WTC11 (cell line): ENCODE data around the gene NUCB2. TPM values are rescaled to one million over a fixed set of nuclear protein-coding genes. Genes with fewer than 3 reads are reported as not detected.
A peak's percentile ranks its signal among the peaks of the same experiment; 100 is the strongest.

Experiments used
- ATAC-seq: fragments of 200-7000 bp; cut with Tn5 transposase; 2 replicates; pipeline ENCODE4 v1.10.0; 2021; ENCODE audit warnings: mild to moderate bottlenecking, moderate library complexity
- CTCF ChIA-PET: fragments of 300-600 bp; sonication (Branson Sonifier 250); formaldehyde crosslinking; loops from one replicate; lab custom pipeline; 2021; ENCODE audit warnings: antibody characterized with exemption; lab: Charles Lee
- POLR2A ChIA-PET: fragments of 350-600 bp; sonication (Branson Sonifier 250); formaldehyde crosslinking; loops from one replicate; lab custom pipeline; 2021; ENCODE audit warnings: antibody characterized with exemption; lab: Charles Lee
- DNase-seq: peaks from one replicate; pipeline ENCODE4 v3.0.0; 2021; ENCODE audit warnings: low spot score
- H3K27ac Mint-ChIP-seq: 2 replicates; pipeline ENCODE4 v1.8.0; 2021; ENCODE audit warnings: mixed read lengths
- H3K27me3 Mint-ChIP-seq: 2 replicates; pipeline ENCODE4 v1.8.0; 2021; ENCODE audit warnings: low read depth, mild to moderate bottlenecking, moderate library complexity, mixed read lengths
- H3K36me3 Mint-ChIP-seq: 2 replicates; pipeline ENCODE4 v1.8.0; 2021; ENCODE audit warnings: mixed read lengths
- H3K4me1 Mint-ChIP-seq: 2 replicates; pipeline ENCODE4 v1.8.0; 2022; ENCODE audit warnings: mixed read lengths
- H3K4me3 Mint-ChIP-seq: 2 replicates; pipeline ENCODE4 v1.8.0; 2021; ENCODE audit warnings: mild to moderate bottlenecking, moderate library complexity, mixed read lengths
- H3K9me3 Mint-ChIP-seq: 2 replicates; pipeline ENCODE4 v1.8.0; 2021; ENCODE audit warnings: mixed read lengths
- AR ChIP-seq: fragments of 250-450 bp; sonication (Bioruptor Pico); IDR thresholded peaks from 2 replicates; pipeline ENCODE4 v1.9.0; 2021; ENCODE audit warnings: mild to moderate bottlenecking
- ARID4B ChIP-seq: sonication (generic); formaldehyde crosslinking; IDR thresholded peaks from 2 replicates; pipeline ENCODE4 v1.8.0; 2023; ENCODE audit warnings: missing genetic modification reagents, mild to moderate bottlenecking, borderline replicate concordance
- ATF1 ChIP-seq: sonication (generic); formaldehyde crosslinking; IDR thresholded peaks from 2 replicates; pipeline ENCODE4 v1.8.1; 2023; ENCODE audit warnings: mild to moderate bottlenecking, moderate library complexity, missing genetic modification reagents
- ATF6 ChIP-seq: sonication (generic); formaldehyde crosslinking; IDR thresholded peaks from 2 replicates; pipeline ENCODE4 v1.8.1; 2023; ENCODE audit warnings: mild to moderate bottlenecking, missing genetic modification reagents
- CBFB ChIP-seq: sonication (generic); formaldehyde crosslinking; IDR thresholded peaks from 2 replicates; pipeline ENCODE4 v1.8.1; 2022; ENCODE audit warnings: mild to moderate bottlenecking, low read depth, missing genetic modification reagents
- CREM ChIP-seq: sonication (generic); formaldehyde crosslinking; IDR thresholded peaks from 2 replicates; pipeline ENCODE4 v1.8.1; 2022; ENCODE audit warnings: mild to moderate bottlenecking, missing genetic modification reagents, moderate library complexity
- ELF4 ChIP-seq: sonication (generic); formaldehyde crosslinking; IDR thresholded peaks from 2 replicates; pipeline ENCODE4 v1.8.1; 2022; ENCODE audit warnings: low read depth, mild to moderate bottlenecking, moderate library complexity, missing genetic modification reagents
- GABPB1 ChIP-seq: sonication (generic); formaldehyde crosslinking; IDR thresholded peaks from 2 replicates; pipeline ENCODE4 v1.8.1; 2023; ENCODE audit warnings: mild to moderate bottlenecking, missing genetic modification reagents
- GRHL2 ChIP-seq: fragments of 250-450 bp; sonication (Bioruptor Pico); IDR thresholded peaks from 2 replicates; pipeline ENCODE4 v1.8.0; 2022; ENCODE audit warnings: mild to moderate bottlenecking, moderate library complexity; ENCODE audit not compliant: insufficient replicate concordance, severe bottlenecking
- KAT7 ChIP-seq: sonication (generic); formaldehyde crosslinking; IDR thresholded peaks from 2 replicates; pipeline ENCODE4 v1.8.1; 2023; ENCODE audit warnings: missing genetic modification reagents, mild to moderate bottlenecking, borderline replicate concordance
- NR3C1 ChIP-seq: sonication (generic); formaldehyde crosslinking; conservative IDR thresholded peaks from 2 replicates; pipeline ENCODE4 v1.8.1; 2023; ENCODE audit warnings: low read depth, mild to moderate bottlenecking, missing genetic modification reagents
- TP53 ChIP-seq: sonication (generic); formaldehyde crosslinking; IDR thresholded peaks from 2 replicates; pipeline ENCODE4 v1.8.1; 2023; ENCODE audit warnings: mild to moderate bottlenecking, missing genetic modification reagents
- ZNF138 ChIP-seq: sonication (generic); formaldehyde crosslinking; conservative IDR thresholded peaks from 2 replicates; pipeline ENCODE4 v1.8.1; 2022; ENCODE audit warnings: mild to moderate bottlenecking, moderate library complexity, missing genetic modification reagents
- total RNA-seq: library from RNA; stranded (reverse); gene quantifications from 3 replicates; pipeline ENCODE4 v1.2.3, GENCODE V29; 2021
- TF ChIP-seq, protein P1 (sequence below): fragments of 250-450 bp; sonication (Bioruptor Pico); IDR thresholded peaks from 2 replicates; pipeline ENCODE4 v1.9.0; 2021; ENCODE audit warnings: mild to moderate bottlenecking, borderline replicate concordance
- TF ChIP-seq, protein P2 (sequence below): sonication (generic); formaldehyde crosslinking; IDR thresholded peaks from 2 replicates; pipeline ENCODE4 v1.8.0; 2022; ENCODE audit warnings: mild to moderate bottlenecking, missing genetic modification reagents

The NUCB2 gene
- total RNA-seq, 1 experiment from 2014 or later: 16.1 TPM

DNA sequence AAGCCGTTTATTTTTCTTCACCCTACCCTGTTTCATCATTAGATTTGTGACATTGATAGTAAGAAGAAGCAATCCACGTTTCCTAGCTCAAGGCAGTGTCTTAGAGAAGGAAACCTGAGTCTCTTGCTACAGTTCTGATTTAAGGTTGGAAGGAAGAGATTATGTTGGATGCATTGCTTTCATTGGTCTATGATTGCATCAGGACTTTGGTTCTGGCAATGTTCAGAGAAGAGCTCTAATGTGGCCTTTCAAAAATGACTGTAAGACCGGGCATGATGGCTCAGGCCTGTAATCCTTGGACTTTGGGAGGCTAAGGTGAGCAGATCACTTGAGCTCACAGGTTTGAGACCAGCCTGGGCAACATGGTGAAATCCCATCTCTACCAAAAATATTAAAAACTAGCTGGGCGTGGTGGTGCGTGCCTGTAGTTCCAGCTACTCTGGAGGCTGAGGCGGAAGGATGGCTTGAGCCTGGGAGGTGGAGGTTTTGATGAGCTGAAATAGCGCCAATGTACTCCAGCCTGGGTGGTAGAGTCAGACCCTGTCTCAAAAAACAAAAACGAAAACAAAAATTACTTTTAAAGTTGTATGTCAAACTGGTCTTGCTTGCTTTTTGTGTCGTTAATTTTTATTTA lies 4.1 kb downstream of the NUCB2 start:
- Mint-ChIP-seq H3K27me3 (peaks cover 28% of the 10 kb centered on the region), H3K9me3 (no peaks in the 10 kb centered on the region), H3K27ac (no peak overlapping the region), H3K4me3 (no peak overlapping the region), H3K4me1 (peaks cover 7% of the 10 kb centered on the region), H3K36me3 (no peaks in the 10 kb centered on the region)
- no peak for ATAC-seq
- DNase-seq: no peak
- CTCF ChIA-PET: interaction anchor here (2.0 kb wide), 1 partner anchor 48 kb away, joined by 6 read pairs; no protein-coding TSS in a partner anchor
- TF ChIP-seq ARID4B (CRISPR knock-in tag) (no peak), ATF1 (CRISPR knock-in tag) (no peak), GABPB1 (peak; percentile 57; the same call in 1 of the 2 replicates), ATF6 (CRISPR knock-in tag) (no peak), CBFB (CRISPR knock-in tag) (no peak)
- POLR2A ChIA-PET: no interaction called here

- Mint-ChIP-seq H3K4me1 (0 out of 2 replicates have a peak, but pooled peaks cover 1% of the 10 kb centered on the region), H3K27me3 (no peaks in the 10 kb centered on the region), H3K4me3 (no peak overlapping the region), H3K9me3 (no peaks in the 10 kb centered on the region), H3K36me3 (no peaks in the 10 kb centered on the region), H3K27ac (no peak overlapping the region)
- ATAC-seq (no peak), DNase-seq (no peak)
- POLR2A ChIA-PET: no interaction called here
- CTCF ChIA-PET: no interaction called here
- TF ChIP-seq, protein P1, sequence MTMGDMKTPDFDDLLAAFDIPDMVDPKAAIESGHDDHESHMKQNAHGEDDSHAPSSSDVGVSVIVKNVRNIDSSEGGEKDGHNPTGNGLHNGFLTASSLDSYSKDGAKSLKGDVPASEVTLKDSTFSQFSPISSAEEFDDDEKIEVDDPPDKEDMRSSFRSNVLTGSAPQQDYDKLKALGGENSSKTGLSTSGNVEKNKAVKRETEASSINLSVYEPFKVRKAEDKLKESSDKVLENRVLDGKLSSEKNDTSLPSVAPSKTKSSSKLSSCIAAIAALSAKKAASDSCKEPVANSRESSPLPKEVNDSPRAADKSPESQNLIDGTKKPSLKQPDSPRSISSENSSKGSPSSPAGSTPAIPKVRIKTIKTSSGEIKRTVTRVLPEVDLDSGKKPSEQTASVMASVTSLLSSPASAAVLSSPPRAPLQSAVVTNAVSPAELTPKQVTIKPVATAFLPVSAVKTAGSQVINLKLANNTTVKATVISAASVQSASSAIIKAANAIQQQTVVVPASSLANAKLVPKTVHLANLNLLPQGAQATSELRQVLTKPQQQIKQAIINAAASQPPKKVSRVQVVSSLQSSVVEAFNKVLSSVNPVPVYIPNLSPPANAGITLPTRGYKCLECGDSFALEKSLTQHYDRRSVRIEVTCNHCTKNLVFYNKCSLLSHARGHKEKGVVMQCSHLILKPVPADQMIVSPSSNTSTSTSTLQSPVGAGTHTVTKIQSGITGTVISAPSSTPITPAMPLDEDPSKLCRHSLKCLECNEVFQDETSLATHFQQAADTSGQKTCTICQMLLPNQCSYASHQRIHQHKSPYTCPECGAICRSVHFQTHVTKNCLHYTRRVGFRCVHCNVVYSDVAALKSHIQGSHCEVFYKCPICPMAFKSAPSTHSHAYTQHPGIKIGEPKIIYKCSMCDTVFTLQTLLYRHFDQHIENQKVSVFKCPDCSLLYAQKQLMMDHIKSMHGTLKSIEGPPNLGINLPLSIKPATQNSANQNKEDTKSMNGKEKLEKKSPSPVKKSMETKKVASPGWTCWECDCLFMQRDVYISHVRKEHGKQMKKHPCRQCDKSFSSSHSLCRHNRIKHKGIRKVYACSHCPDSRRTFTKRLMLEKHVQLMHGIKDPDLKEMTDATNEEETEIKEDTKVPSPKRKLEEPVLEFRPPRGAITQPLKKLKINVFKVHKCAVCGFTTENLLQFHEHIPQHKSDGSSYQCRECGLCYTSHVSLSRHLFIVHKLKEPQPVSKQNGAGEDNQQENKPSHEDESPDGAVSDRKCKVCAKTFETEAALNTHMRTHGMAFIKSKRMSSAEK (CRISPR knock-in tag): no peak
- TF ChIP-seq NR3C1 (no peak), KAT7 (CRISPR knock-in tag) (no peak), ELF4 (CRISPR knock-in tag) (no peak), TP53 (no peak), ATF6 (CRISPR knock-in tag) (no peak), ZNF138 (CRISPR knock-in tag) (no peak), CREM (CRISPR knock-in tag) (no peak), GRHL2 (CRISPR knock-in tag) (no peak), ATF1 (CRISPR knock-in tag) (no peak), AR (CRISPR knock-in tag) (no peak)
- TF ChIP-seq, protein P2, sequence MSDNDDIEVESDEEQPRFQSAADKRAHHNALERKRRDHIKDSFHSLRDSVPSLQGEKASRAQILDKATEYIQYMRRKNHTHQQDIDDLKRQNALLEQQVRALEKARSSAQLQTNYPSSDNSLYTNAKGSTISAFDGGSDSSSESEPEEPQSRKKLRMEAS (CRISPR knock-in tag): no peak
These were observed 9.8 kb downstream of the NUCB2 start for GRCh38 chr11:17286332-17286731.
